HEK293 (cell line): ENCODE measurements around the gene ZDHHC14.

ENCODE experiments used
- CTCF ChIA-PET: fragments of 350-600 bp; formaldehyde crosslinking; extraction: SDS; loops from one replicate; lab custom pipeline; 2021; ENCODE audit warnings: antibody characterized with exemption; lab: Yijun Ruan, JAX
- POLR2A ChIA-PET: fragments of 300-600 bp; formaldehyde crosslinking; extraction: SDS; loops from one replicate; lab custom pipeline; 2020; ENCODE audit warnings: antibody characterized with exemption, inconsistent platforms; lab: Yijun Ruan, JAX
- H3K27ac ChIP-seq: fragments of 200-500 bp; sonication (Bioruptor generic); 2 replicates; pipeline ENCODE4 v1.5.1; 2014; ENCODE audit warnings: low read depth, low read length, control low read depth, inconsistent platforms; ENCODE audit errors: extremely low read depth
- H3K36me3 ChIP-seq, 2 experiments: fragments of 200-500 bp in 1 of 2; sonication (Bioruptor generic) in 1 of 2; 1 replicate in 1 of 2; 2 replicates in 1 of 2; pipeline ENCODE4 v1.5.1; 2014 to 2017; ENCODE audit warnings: inconsistent platforms in 2 of 2, low read length in 2 of 2; ENCODE audit not compliant: control insufficient read depth in 2 of 2, insufficient read depth in 1 of 2
- H3K4me1 ChIP-seq: fragments of 200-500 bp; sonication (Bioruptor generic); 2 replicates; pipeline ENCODE4 v1.5.1; 2014; ENCODE audit warnings: mild to moderate bottlenecking, low read length, inconsistent platforms; ENCODE audit not compliant: control insufficient read depth, insufficient read depth
- H3K4me3 ChIP-seq: 2 replicates; pipeline ENCODE4 v1.5.1; 2011; ENCODE audit warnings: low read depth, mild to moderate bottlenecking, control low read depth, low read length, moderate library complexity
- H3K9me3 ChIP-seq: fragments of 200-500 bp; sonication (Bioruptor generic); 2 replicates; pipeline ENCODE4 v1.5.1; 2014; ENCODE audit warnings: low read depth, low read length, inconsistent platforms; ENCODE audit not compliant: control insufficient read depth, insufficient read depth
- EGR2 ChIP-seq: fragments of 450-650 bp; formaldehyde crosslinking; IDR thresholded peaks from 2 replicates; pipeline ENCODE4 v1.5.1; 2016; ENCODE audit warnings: low read depth, missing biosample characterization, missing genetic modification characterization
- TRIM28 ChIP-seq: IDR thresholded peaks from 2 replicates; pipeline ENCODE4 v1.6.1; 2011; ENCODE audit warnings: low read length, control low read depth, borderline replicate concordance
- ZNF132 ChIP-seq: fragments of 450-650 bp; formaldehyde crosslinking; IDR thresholded peaks from 2 replicates; pipeline ENCODE4 v1.5.1; 2017; ENCODE audit warnings: missing biosample characterization, missing genetic modification characterization, borderline replicate concordance
- ZNF335 ChIP-seq: fragments of 450-650 bp; formaldehyde crosslinking; conservative IDR thresholded peaks from 2 replicates; pipeline ENCODE4 v1.5.1; 2016; ENCODE audit warnings: missing biosample characterization, missing genetic modification characterization
- ZNF341 ChIP-seq: fragments of 450-650 bp; formaldehyde crosslinking; IDR thresholded peaks from 2 replicates; pipeline ENCODE4; 2016; ENCODE audit warnings: low read depth, missing biosample characterization, missing genetic modification characterization
- ZNF521 ChIP-seq: fragments of 450-650 bp; formaldehyde crosslinking; IDR thresholded peaks from 2 replicates; pipeline ENCODE4 v1.5.1; 2017; ENCODE audit warnings: missing biosample characterization, mild to moderate bottlenecking, missing genetic modification characterization
- ZNF549 ChIP-seq: fragments of 450-650 bp; IDR thresholded peaks from 2 replicates; pipeline ENCODE4 v1.5.1; 2018; ENCODE audit warnings: missing biosample characterization, missing genetic modification characterization, mild to moderate bottlenecking, inconsistent platforms, moderate library complexity
- ZNF658 ChIP-seq: fragments of 450-650 bp; formaldehyde crosslinking; IDR thresholded peaks from 2 replicates; pipeline ENCODE4; 2016; ENCODE audit warnings: missing biosample characterization, missing genetic modification characterization
- ZNF670 ChIP-seq: fragments of 450-650 bp; formaldehyde crosslinking; IDR thresholded peaks from 2 replicates; pipeline ENCODE4 v1.5.1; 2016; ENCODE audit warnings: missing biosample characterization, missing genetic modification characterization, low read depth
- ZSCAN16 ChIP-seq: fragments of 450-650 bp; formaldehyde crosslinking; IDR thresholded peaks from 2 replicates; pipeline ENCODE4 v1.5.1; 2016; ENCODE audit warnings: missing biosample characterization, missing genetic modification characterization
- TF ChIP-seq, protein P1 (sequence below): fragments of 450-650 bp; formaldehyde crosslinking; IDR thresholded peaks from 2 replicates; pipeline ENCODE4 v1.5.1; 2017; ENCODE audit warnings: missing biosample characterization, missing genetic modification characterization
- TF ChIP-seq, protein P2 (sequence below): fragments of 450-650 bp; formaldehyde crosslinking; IDR thresholded peaks from 2 replicates; pipeline ENCODE4 v1.5.1; 2016; ENCODE audit warnings: missing biosample characterization, missing genetic modification characterization
- TF ChIP-seq, protein P3 (sequence below): fragments of 450-650 bp; formaldehyde crosslinking; IDR thresholded peaks from 2 replicates; pipeline ENCODE4 v1.5.1; 2016; ENCODE audit warnings: missing biosample characterization, missing genetic modification characterization
- TF ChIP-seq, protein P4 (sequence below): fragments of 450-650 bp; formaldehyde crosslinking; IDR thresholded peaks from 2 replicates; pipeline ENCODE4 v1.5.1; 2016; ENCODE audit warnings: missing biosample characterization, missing genetic modification characterization

The ZDHHC14 gene

DNA sequence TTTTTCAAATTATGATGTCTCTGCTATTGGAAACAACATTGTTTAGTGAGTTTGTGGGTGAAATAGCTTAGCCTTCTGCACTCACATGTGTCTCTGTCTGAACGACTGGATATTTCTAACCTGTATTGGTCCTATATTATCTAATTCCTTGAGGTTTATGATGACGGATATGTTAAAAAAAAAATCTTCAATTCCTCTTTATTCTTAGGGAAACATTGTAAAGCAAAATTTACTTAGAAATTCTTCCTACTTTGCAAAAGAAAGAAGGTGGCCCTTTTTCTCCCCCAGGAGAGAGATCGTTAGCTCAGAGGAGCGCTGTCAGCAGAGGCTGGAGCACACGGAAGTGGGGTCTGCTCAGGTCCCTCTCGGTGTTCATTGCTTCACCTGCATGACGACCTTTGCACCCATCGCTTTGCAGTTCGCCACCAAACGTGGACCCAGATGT, 149.8 kb downstream of the ZDHHC14 start (continued):
- TF ChIP-seq ZNF658, result no peak
- TF ChIP-seq ZSCAN16 (tag by site-specific recombination), result no peak

DNA sequence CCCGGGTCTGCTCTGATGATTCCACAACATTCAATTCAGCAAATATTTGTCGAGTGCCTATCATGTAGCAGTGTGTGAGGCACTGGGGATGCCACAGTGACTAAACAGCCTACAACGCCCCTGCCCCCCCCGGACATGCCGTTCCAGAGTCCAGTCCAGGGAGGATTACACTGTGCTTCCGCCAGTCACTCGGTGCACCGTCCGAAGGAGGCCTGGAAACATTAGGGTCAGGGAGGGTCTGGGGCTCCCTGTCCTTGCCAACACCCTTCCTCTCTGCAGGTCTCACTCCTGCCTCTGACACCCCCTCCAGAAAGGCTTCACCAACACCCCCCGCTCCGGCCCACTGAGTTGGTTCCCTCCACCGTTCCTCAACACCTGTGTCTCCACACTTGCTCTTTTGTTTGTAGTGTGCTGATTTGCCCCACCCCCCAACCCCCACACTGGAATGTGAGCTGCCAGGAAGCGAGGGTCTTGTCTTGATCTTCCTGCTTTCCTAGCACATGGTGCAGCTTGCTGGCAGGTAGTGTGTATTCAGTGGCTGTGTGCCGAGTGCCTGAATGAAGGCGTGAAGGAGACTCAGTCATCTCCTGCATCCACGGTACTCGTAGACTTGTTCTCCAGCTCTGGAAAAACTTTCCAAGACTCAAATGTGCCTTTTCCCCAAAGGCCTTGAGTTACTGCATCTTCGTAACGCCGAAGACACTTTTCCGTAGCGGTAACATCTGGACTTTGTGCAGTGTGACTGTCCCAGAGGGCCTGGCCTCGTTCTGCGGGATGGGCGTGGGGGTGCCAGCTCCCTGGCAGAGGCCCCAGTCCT, 150.4 kb downstream of the ZDHHC14 start:
- peaks cover 35% of the 10 kb centered on the region for H3K4me1 ChIP-seq
- ChIA-PET POLR2A (interaction anchor here (0.6 kb wide), 1 partner anchor 68 kb away, joined by 5 read pairs; no protein-coding TSS in a partner anchor), CTCF (interaction anchor here (0.6 to 1.0 kb wide), 3 partner anchors 54 to 1636 kb away, joined by 3 to 4 read pairs (median 3); no protein-coding TSS in a partner anchor)

More for the DNA sequence above, 150.4 kb downstream of the ZDHHC14 start:
- H3K36me3 ChIP-seq, result no peaks in the 10 kb centered on the region
- no peak overlapping the region for H3K4me3 ChIP-seq
- TF ChIP-seq, protein P1, sequence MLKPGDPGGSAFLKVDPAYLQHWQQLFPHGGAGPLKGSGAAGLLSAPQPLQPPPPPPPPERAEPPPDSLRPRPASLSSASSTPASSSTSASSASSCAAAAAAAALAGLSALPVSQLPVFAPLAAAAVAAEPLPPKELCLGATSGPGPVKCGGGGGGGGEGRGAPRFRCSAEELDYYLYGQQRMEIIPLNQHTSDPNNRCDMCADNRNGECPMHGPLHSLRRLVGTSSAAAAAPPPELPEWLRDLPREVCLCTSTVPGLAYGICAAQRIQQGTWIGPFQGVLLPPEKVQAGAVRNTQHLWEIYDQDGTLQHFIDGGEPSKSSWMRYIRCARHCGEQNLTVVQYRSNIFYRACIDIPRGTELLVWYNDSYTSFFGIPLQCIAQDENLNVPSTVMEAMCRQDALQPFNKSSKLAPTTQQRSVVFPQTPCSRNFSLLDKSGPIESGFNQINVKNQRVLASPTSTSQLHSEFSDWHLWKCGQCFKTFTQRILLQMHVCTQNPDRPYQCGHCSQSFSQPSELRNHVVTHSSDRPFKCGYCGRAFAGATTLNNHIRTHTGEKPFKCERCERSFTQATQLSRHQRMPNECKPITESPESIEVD (tag by site-specific recombination), result no peak
- TF ChIP-seq TRIM28 (no peak), ZNF132 (tag by site-specific recombination) (no peak), ZNF521 (tag by site-specific recombination) (no peak), EGR2 (tag by site-specific recombination) (no peak), ZNF549 (tag by site-specific recombination) (no peak), ZNF670 (tag by site-specific recombination) (no peak), ZNF341 (tag by site-specific recombination) (peak; percentile 70), ZNF335 (tag by site-specific recombination) (no peak)
- TF ChIP-seq, protein P2, sequence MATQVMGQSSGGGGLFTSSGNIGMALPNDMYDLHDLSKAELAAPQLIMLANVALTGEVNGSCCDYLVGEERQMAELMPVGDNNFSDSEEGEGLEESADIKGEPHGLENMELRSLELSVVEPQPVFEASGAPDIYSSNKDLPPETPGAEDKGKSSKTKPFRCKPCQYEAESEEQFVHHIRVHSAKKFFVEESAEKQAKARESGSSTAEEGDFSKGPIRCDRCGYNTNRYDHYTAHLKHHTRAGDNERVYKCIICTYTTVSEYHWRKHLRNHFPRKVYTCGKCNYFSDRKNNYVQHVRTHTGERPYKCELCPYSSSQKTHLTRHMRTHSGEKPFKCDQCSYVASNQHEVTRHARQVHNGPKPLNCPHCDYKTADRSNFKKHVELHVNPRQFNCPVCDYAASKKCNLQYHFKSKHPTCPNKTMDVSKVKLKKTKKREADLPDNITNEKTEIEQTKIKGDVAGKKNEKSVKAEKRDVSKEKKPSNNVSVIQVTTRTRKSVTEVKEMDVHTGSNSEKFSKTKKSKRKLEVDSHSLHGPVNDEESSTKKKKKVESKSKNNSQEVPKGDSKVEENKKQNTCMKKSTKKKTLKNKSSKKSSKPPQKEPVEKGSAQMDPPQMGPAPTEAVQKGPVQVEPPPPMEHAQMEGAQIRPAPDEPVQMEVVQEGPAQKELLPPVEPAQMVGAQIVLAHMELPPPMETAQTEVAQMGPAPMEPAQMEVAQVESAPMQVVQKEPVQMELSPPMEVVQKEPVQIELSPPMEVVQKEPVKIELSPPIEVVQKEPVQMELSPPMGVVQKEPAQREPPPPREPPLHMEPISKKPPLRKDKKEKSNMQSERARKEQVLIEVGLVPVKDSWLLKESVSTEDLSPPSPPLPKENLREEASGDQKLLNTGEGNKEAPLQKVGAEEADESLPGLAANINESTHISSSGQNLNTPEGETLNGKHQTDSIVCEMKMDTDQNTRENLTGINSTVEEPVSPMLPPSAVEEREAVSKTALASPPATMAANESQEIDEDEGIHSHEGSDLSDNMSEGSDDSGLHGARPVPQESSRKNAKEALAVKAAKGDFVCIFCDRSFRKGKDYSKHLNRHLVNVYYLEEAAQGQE (tag by site-specific recombination), result no peak
- TF ChIP-seq, protein P3, sequence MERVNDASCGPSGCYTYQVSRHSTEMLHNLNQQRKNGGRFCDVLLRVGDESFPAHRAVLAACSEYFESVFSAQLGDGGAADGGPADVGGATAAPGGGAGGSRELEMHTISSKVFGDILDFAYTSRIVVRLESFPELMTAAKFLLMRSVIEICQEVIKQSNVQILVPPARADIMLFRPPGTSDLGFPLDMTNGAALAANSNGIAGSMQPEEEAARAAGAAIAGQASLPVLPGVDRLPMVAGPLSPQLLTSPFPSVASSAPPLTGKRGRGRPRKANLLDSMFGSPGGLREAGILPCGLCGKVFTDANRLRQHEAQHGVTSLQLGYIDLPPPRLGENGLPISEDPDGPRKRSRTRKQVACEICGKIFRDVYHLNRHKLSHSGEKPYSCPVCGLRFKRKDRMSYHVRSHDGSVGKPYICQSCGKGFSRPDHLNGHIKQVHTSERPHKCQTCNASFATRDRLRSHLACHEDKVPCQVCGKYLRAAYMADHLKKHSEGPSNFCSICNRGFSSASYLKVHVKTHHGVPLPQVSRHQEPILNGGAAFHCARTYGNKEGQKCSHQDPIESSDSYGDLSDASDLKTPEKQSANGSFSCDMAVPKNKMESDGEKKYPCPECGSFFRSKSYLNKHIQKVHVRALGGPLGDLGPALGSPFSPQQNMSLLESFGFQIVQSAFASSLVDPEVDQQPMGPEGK, result 0 out of 2 replicates have a peak, but pooled peaks have one; percentile 13
- TF ChIP-seq, protein P4, sequence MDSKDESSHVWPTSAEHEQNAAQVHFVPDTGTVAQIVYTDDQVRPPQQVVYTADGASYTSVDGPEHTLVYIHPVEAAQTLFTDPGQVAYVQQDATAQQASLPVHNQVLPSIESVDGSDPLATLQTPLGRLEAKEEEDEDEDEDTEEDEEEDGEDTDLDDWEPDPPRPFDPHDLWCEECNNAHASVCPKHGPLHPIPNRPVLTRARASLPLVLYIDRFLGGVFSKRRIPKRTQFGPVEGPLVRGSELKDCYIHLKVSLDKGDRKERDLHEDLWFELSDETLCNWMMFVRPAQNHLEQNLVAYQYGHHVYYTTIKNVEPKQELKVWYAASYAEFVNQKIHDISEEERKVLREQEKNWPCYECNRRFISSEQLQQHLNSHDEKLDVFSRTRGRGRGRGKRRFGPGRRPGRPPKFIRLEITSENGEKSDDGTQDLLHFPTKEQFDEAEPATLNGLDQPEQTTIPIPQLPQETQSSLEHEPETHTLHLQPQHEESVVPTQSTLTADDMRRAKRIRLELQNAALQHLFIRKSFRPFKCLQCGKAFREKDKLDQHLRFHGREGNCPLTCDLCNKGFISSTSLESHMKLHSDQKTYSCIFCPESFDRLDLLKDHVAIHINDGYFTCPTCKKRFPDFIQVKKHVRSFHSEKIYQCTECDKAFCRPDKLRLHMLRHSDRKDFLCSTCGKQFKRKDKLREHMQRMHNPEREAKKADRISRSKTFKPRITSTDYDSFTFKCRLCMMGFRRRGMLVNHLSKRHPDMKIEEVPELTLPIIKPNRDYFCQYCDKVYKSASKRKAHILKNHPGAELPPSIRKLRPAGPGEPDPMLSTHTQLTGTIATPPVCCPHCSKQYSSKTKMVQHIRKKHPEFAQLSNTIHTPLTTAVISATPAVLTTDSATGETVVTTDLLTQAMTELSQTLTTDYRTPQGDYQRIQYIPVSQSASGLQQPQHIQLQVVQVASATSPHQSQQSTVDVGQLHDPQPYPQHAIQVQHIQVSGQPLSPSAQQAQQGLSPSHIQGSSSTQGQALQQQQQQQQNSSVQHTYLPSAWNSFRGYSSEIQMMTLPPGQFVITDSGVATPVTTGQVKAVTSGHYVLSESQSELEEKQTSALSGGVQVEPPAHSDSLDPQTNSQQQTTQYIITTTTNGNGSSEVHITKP (tag by site-specific recombination), result peak; percentile 47; the same call in 1 of the 2 replicates
- TF ChIP-seq, all 188 proteins: peak for 3
- no peaks in the 10 kb centered on the region for H3K9me3 ChIP-seq
- no peak overlapping the region for H3K27ac ChIP-seq
